H1 (cell line): ENCODE measurements around the gene MACROD2.

Experiments used
- ATF3 ChIP-seq: IDR thresholded peaks from 2 replicates; pipeline ENCODE4 v1.6.1; 2011; ENCODE audit warnings: low read depth, mild to moderate bottlenecking, low read length; ENCODE audit not compliant: insufficient read depth
- BRCA1 ChIP-seq: IDR thresholded peaks from 2 replicates; pipeline ENCODE4 v1.6.1; 2012; ENCODE audit warnings: low read depth, low read length, improper control_type of control experiment
- CHD2 ChIP-seq: IDR thresholded peaks from 2 replicates; pipeline ENCODE4 v1.6.1; 2012; ENCODE audit warnings: low read length, improper control_type of control experiment
- CTCF ChIP-seq, 3 experiments: IDR thresholded peaks; 1 replicate in 2 of 3; 2 replicates in 1 of 3; pipeline versions ENCODE4 v1.5.1 to v1.6.1; 2011; ENCODE audit warnings: low read length in 3 of 3, mild to moderate bottlenecking in 3 of 3, inconsistent platforms in 2 of 3, low read depth in 1 of 3, moderate library complexity in 1 of 3; ENCODE audit not compliant: insufficient read depth in 1 of 3; ENCODE audit errors: control extremely low read depth in 1 of 3
- EZH2 ChIP-seq: fragments of 200-600 bp; sonication (generic); IDR thresholded peaks from 2 replicates; pipeline ENCODE4 v1.7.1; 2012; ENCODE audit warnings: low read depth, mild to moderate bottlenecking, moderate library complexity, low read length, inconsistent platforms; ENCODE audit not compliant: severe bottlenecking
- POLR2AphosphoS5 ChIP-seq: IDR thresholded peaks from 2 replicates; pipeline ENCODE4 v1.6.1; 2011; ENCODE audit warnings: low read depth, low read length
- SP1 ChIP-seq: IDR thresholded peaks from 2 replicates; pipeline ENCODE4 v1.6.1; 2011; ENCODE audit warnings: low read depth, low read length
- TEAD4 ChIP-seq: IDR thresholded peaks from 2 replicates; pipeline ENCODE4 v1.6.1; 2012; ENCODE audit warnings: low read depth, low read length, inconsistent platforms, mixed read lengths
- YY1 ChIP-seq: IDR thresholded peaks from 2 replicates; pipeline ENCODE4 v1.6.1; 2011; ENCODE audit warnings: low read depth, mild to moderate bottlenecking, low read length
- TF ChIP-seq, protein P1 (sequence below): IDR thresholded peaks from 2 replicates; pipeline ENCODE4 v1.6.1; 2011; ENCODE audit warnings: low read length, improper control_type of control experiment
- TF ChIP-seq, protein P2 (sequence below): IDR thresholded peaks from 2 replicates; pipeline ENCODE4 v1.6.1; 2012; ENCODE audit warnings: inconsistent platforms

DNA sequence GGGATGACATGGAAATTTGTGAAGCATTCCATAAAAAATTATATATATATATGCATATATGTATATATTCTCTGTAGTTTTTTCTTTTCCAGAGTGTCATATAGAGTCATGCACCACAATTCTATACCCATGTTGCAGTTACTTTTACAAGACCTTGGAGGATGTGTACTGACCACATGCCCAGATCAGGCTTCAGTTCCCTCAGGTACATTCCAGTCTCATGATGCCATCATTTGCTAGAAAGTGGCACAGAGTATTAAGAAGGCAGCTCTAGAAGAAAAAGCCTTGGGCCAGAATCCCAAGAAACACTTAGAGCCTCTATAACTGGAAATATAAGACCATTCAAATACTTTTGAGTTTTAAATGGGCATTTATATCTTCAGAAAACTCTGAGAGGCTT is 1027.6 kb downstream of the MACROD2 start:
- TF ChIP-seq ATF3: no peak
- TF ChIP-seq CTCF (IDR thresholded peaks at IDR 0.05; ENCODE audit: control extremely low read depth in 1 of 3, insufficient read depth in 1 of 3, low read depth in 1 of 3, low read length in 3 of 3): no peak
- TF ChIP-seq TEAD4: no peak
- no peak for TF ChIP-seq POLR2AphosphoS5
- TF ChIP-seq SP1: no peak
- no peak for TF ChIP-seq BRCA1
- no peak for TF ChIP-seq CHD2
- TF ChIP-seq EZH2: no peak
- no peak for TF ChIP-seq YY1
- TF ChIP-seq, protein P1, sequence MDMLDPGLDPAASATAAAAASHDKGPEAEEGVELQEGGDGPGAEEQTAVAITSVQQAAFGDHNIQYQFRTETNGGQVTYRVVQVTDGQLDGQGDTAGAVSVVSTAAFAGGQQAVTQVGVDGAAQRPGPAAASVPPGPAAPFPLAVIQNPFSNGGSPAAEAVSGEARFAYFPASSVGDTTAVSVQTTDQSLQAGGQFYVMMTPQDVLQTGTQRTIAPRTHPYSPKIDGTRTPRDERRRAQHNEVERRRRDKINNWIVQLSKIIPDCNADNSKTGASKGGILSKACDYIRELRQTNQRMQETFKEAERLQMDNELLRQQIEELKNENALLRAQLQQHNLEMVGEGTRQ: no peak
- TF ChIP-seq, protein P2, sequence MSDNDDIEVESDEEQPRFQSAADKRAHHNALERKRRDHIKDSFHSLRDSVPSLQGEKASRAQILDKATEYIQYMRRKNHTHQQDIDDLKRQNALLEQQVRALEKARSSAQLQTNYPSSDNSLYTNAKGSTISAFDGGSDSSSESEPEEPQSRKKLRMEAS: no peak
